ENCODE data around the gene SCAMP1.

The SCAMP1 gene

GRCh38 chr5:78500871-78501270 lies 140.5 kb downstream of the SCAMP1 start:
- H3K4me3 ChIP-seq (ENCODE audit: low read length in 2 of 2), result no peak overlapping the region
- peaks cover 0 to 2% of the 10 kb centered on the region in 2 donors for H3K36me3 ChIP-seq (ENCODE audit: control insufficient read depth in 2 of 2, insufficient read depth in 2 of 2, low read length in 2 of 2)
- no peak overlapping the region for H3K9ac ChIP-seq (ENCODE audit: low read depth in 1 of 2, low read length in 2 of 2)
- no peaks in the 10 kb centered on the region for H3K27me3 ChIP-seq (ENCODE audit: control insufficient read depth in 2 of 2, insufficient read depth in 2 of 2, low read length in 2 of 2)
- H3K4me1 ChIP-seq (ENCODE audit: control insufficient read depth in 2 of 2, insufficient read depth in 2 of 2, low read length in 2 of 2), result peaks cover 4 to 9% of the 10 kb centered on the region in 2 donors
- H3K9me3 ChIP-seq (ENCODE audit: control insufficient read depth in 2 of 2, low read length in 2 of 2), result no peaks in the 10 kb centered on the region
- H3K27ac ChIP-seq (ENCODE audit: low read depth in 2 of 2, low read length in 2 of 2), result no peak overlapping the region

DNA sequence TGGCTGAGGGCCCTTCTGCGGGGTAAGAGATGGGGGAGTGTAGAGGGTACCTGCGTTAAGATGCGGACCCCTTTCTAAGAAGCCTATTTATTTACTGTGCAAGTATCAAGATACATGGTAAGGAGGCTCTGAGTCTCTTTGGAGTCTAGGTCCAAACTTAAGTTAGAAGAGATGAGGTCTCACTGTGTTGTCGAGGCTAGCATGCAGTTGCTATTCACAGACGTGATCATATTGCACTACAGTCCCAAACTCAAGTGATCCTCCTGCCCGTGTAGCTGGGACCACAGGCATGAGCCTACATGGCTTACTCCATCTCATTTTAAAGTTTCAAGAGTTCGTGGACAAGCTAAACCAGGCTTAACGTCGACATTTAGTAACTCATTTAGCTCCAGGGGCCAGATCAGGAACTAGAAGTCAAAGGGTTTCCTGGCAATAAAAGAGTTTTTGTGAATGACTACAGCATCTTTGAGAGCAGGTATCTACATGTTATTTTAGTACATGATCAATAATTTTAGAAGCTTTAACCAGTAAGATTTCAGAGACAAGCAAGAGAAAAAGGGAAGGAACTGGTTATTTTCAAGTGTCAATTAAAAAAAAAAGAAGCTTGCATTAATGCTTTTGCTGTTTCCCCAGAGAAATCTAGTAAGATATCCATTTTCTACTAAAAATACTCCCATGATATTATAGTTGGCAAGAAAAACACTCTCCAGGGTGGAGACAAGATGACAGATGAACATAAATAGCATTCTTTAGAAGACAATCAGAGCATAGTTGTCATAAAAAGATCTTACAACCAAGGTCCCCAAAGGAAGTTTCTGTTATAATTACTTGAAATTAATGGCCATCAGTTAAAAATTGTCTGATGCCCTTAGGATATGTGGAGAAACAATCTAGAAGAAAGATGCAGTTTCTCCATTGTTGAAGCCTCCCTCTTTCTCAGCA lies 141.3 kb downstream of the SCAMP1 start:
- Histone ChIP-seq H3K27me3 (ENCODE audit: control insufficient read depth in 2 of 2, insufficient read depth in 2 of 2, low read length in 2 of 2) (no peaks in the 10 kb centered on the region), H3K4me1 (ENCODE audit: control insufficient read depth in 2 of 2, insufficient read depth in 2 of 2, low read length in 2 of 2) (peaks cover 4 to 9% of the 10 kb centered on the region in 2 donors), H3K9me3 (ENCODE audit: control insufficient read depth in 2 of 2, low read length in 2 of 2) (no peaks in the 10 kb centered on the region), H3K4me3 (ENCODE audit: low read length in 2 of 2) (no peak overlapping the region), H3K9ac (ENCODE audit: low read depth in 1 of 2, low read length in 2 of 2) (no peak overlapping the region), H3K36me3 (ENCODE audit: control insufficient read depth in 2 of 2, insufficient read depth in 2 of 2, low read length in 2 of 2) (peaks cover 0 to 2% of the 10 kb centered on the region in 2 donors), H3K27ac (ENCODE audit: low read depth in 2 of 2, low read length in 2 of 2) (no peak overlapping the region)

DNA sequence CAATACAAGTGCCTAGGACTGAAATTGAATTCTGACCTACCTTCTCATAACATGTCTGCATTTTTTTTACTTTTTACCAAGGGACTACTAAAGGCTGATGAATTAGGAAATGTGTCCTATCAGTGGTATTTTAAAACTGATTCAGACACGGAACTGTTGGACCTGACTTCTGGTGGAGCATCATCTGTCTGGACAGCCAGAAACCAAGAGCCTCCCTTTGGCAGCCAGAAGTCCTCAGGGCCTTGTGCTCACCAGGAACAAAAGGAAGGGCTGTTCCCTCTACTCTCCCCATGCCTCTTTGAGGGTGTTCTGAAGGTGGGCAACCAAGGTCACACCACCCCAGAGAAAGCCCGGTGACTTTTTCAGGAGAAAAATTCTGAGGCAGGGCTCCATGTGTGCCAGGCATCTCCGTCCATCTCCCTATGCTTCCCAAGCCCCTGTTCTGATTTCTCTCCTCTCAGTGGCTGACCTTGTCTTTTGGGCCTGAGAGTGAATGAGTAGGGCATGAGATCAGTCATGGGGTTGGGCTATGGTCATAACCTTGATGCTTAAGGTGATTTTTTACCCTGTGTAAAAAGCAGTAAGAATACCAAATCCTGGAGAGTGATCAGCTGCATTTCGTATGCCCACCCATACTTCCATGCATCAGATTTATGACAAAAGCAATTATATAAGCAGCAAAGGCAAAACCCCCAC lies 143.7 kb downstream of the SCAMP1 start:
- Histone ChIP-seq H3K4me1 (ENCODE audit: control insufficient read depth in 2 of 2, insufficient read depth in 2 of 2, low read length in 2 of 2) (peaks cover 7 to 9% of the 10 kb centered on the region in 2 donors), H3K9me3 (ENCODE audit: control insufficient read depth in 2 of 2, low read length in 2 of 2) (no peaks in the 10 kb centered on the region), H3K4me3 (ENCODE audit: low read length in 2 of 2) (no peak overlapping the region), H3K36me3 (ENCODE audit: control insufficient read depth in 2 of 2, insufficient read depth in 2 of 2, low read length in 2 of 2) (peaks cover 0 to 2% of the 10 kb centered on the region in 2 donors), H3K27ac (ENCODE audit: low read depth in 2 of 2, low read length in 2 of 2) (peak overlapping the region; percentile 68 to 71), H3K27me3 (ENCODE audit: control insufficient read depth in 2 of 2, insufficient read depth in 2 of 2, low read length in 2 of 2) (no peaks in the 10 kb centered on the region), H3K9ac (ENCODE audit: low read depth in 1 of 2, low read length in 2 of 2) (no peak overlapping the region)

- Histone ChIP-seq H3K9ac (ENCODE audit: low read depth in 1 of 2, low read length in 2 of 2) (peak overlapping the region in 1 of 2 donors; percentile 36), H3K27me3 (ENCODE audit: control insufficient read depth in 2 of 2, insufficient read depth in 2 of 2, low read length in 2 of 2) (no peaks in the 10 kb centered on the region), H3K9me3 (ENCODE audit: control insufficient read depth in 2 of 2, low read length in 2 of 2) (no peaks in the 10 kb centered on the region), H3K4me1 (ENCODE audit: control insufficient read depth in 2 of 2, insufficient read depth in 2 of 2, low read length in 2 of 2) (peaks cover 14 to 15% of the 10 kb centered on the region in 2 donors), H3K27ac (ENCODE audit: low read depth in 2 of 2, low read length in 2 of 2) (peak overlapping the region; percentile 68 to 71), H3K36me3 (ENCODE audit: control insufficient read depth in 2 of 2, insufficient read depth in 2 of 2, low read length in 2 of 2) (peaks cover 0 to 2% of the 10 kb centered on the region in 2 donors), H3K4me3 (ENCODE audit: low read length in 2 of 2) (no peak overlapping the region)
Measured at GRCh38 chr5:78504704-78505677, 144.6 kb downstream of the SCAMP1 start.

GRCh38 chr5:78505860-78506259 lies 145.4 kb downstream of the SCAMP1 start:
- H3K27me3 ChIP-seq (ENCODE audit: control insufficient read depth in 2 of 2, insufficient read depth in 2 of 2, low read length in 2 of 2), result no peaks in the 10 kb centered on the region
- peak overlapping the region in 1 of 2 donors; percentile 56 for H3K27ac ChIP-seq (ENCODE audit: low read depth in 2 of 2, low read length in 2 of 2)
- no peaks in the 10 kb centered on the region for H3K36me3 ChIP-seq (ENCODE audit: control insufficient read depth in 2 of 2, insufficient read depth in 2 of 2, low read length in 2 of 2)
- H3K4me3 ChIP-seq (ENCODE audit: low read length in 2 of 2), result no peak overlapping the region
- peaks cover 17 to 21% of the 10 kb centered on the region in 2 donors for H3K4me1 ChIP-seq (ENCODE audit: control insufficient read depth in 2 of 2, insufficient read depth in 2 of 2, low read length in 2 of 2)
- no peak overlapping the region for H3K9ac ChIP-seq (ENCODE audit: low read depth in 1 of 2, low read length in 2 of 2)
- no peaks in the 10 kb centered on the region for H3K9me3 ChIP-seq (ENCODE audit: control insufficient read depth in 2 of 2, low read length in 2 of 2)

GRCh38 chr5:78506261-78507024 lies 146.0 kb downstream of the SCAMP1 start:
- H3K9ac ChIP-seq (ENCODE audit: low read depth in 1 of 2, low read length in 2 of 2), result no peak overlapping the region
- H3K4me3 ChIP-seq (ENCODE audit: low read length in 2 of 2), result no peak overlapping the region
- no peak overlapping the region for H3K27ac ChIP-seq (ENCODE audit: low read depth in 2 of 2, low read length in 2 of 2)
- H3K4me1 ChIP-seq (ENCODE audit: control insufficient read depth in 2 of 2, insufficient read depth in 2 of 2, low read length in 2 of 2), result peaks cover 21% of the 10 kb centered on the region in 2 donors
- no peaks in the 10 kb centered on the region for H3K9me3 ChIP-seq (ENCODE audit: control insufficient read depth in 2 of 2, low read length in 2 of 2)
- H3K27me3 ChIP-seq (ENCODE audit: control insufficient read depth in 2 of 2, insufficient read depth in 2 of 2, low read length in 2 of 2), result no peaks in the 10 kb centered on the region
- no peaks in the 10 kb centered on the region for H3K36me3 ChIP-seq (ENCODE audit: control insufficient read depth in 2 of 2, insufficient read depth in 2 of 2, low read length in 2 of 2)

DNA sequence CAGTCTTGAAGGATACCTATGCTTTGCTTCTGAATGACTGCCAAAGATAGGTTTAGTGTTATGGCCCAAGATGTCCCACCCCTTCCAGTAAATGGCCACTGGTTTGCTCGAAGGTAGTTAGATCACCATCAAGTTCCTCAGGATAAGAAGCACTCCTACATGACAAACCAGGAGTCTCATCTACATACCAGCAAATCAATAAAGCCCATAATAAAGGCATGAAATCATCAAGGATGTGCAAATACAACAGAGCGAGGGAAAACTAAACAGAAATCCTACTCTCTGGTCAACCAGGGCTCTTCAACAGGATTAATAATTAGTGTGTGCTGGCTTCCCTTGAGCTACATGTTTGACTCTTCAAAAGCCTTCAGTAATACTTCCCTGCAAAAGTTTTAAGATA lies 147.1 kb downstream of the SCAMP1 start:
- no peaks in the 10 kb centered on the region for H3K36me3 ChIP-seq (ENCODE audit: control insufficient read depth in 2 of 2, insufficient read depth in 2 of 2, low read length in 2 of 2)
- no peak overlapping the region for H3K9ac ChIP-seq (ENCODE audit: low read depth in 1 of 2, low read length in 2 of 2)
- no peak overlapping the region for H3K4me3 ChIP-seq (ENCODE audit: low read length in 2 of 2)
- no peaks in the 10 kb centered on the region for H3K9me3 ChIP-seq (ENCODE audit: control insufficient read depth in 2 of 2, low read length in 2 of 2)
- peaks cover 21 to 26% of the 10 kb centered on the region in 2 donors for H3K4me1 ChIP-seq (ENCODE audit: control insufficient read depth in 2 of 2, insufficient read depth in 2 of 2, low read length in 2 of 2)
- H3K27me3 ChIP-seq (ENCODE audit: control insufficient read depth in 2 of 2, insufficient read depth in 2 of 2, low read length in 2 of 2), result no peaks in the 10 kb centered on the region
- H3K27ac ChIP-seq (ENCODE audit: low read depth in 2 of 2, low read length in 2 of 2), result no peak overlapping the region

DNA sequence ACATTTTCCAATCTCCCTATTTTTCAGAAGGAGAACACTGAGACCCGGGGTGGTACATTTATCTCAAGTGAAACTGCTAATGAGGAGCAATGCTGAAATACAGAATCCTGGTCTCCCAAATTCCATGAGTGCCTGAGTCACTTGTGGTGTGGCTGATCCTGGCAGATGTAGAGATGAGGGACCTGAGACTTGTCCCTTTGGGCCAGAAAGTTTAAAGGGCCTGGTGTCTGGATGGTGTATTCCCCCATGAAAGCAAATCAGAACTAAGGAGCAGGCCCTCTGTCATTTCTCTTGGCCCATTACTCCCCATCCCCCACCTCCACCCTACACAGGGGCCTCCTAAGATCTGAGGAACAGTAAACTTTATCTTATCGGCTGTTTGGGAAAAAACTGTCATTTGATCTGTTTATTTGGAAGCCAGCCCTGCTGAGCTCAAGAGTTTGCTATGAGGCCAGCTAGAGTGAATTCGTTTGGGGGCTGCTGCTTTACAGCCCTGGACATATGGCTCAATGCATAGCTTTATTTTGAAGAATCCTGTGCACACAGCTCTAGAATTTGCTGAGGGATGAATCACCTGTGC lies 147.9 kb downstream of the SCAMP1 start:
- Histone ChIP-seq H3K4me3 (ENCODE audit: low read length in 2 of 2) (no peak overlapping the region), H3K9me3 (ENCODE audit: control insufficient read depth in 2 of 2, low read length in 2 of 2) (no peaks in the 10 kb centered on the region), H3K36me3 (ENCODE audit: control insufficient read depth in 2 of 2, insufficient read depth in 2 of 2, low read length in 2 of 2) (no peaks in the 10 kb centered on the region), H3K4me1 (ENCODE audit: control insufficient read depth in 2 of 2, insufficient read depth in 2 of 2, low read length in 2 of 2) (peaks cover 21 to 26% of the 10 kb centered on the region in 2 donors), H3K27me3 (ENCODE audit: control insufficient read depth in 2 of 2, insufficient read depth in 2 of 2, low read length in 2 of 2) (no peaks in the 10 kb centered on the region), H3K27ac (ENCODE audit: low read depth in 2 of 2, low read length in 2 of 2) (peak overlapping the region in 1 of 2 donors; percentile 9), H3K9ac (ENCODE audit: low read depth in 1 of 2, low read length in 2 of 2) (no peak overlapping the region)

Data from mucosa of rectum (tissue), 2 donors.